NCI-H524 treated with DMSO at 0.1 percent for 48 hours (cell line): ENCODE data around the gene ANKRD27.
"Not testable (repeated sequence)": the region's sequence is repeated elsewhere in the genome, so short reads cannot be mapped to it uniquely, and the experiment has no call there.

Experiments used
- DNase-seq: peaks from one replicate; lab custom pipeline; 2025; lab: John Stamatoyannopoulos, UW

ANKRD27 gene

GRCh38 chr19:32688311-32688710 is 13.3 kb upstream of the ANKRD27 start:
- DNase-seq = no peak

- DNase-seq = no peak
Observed at GRCh38 chr19:32687681-32688080, 12.7 kb upstream of the ANKRD27 start.

GRCh38 chr19:32686847-32687475 is 12.0 kb upstream of the ANKRD27 start:
- no peak for DNase-seq

- no peak for DNase-seq
Observed at GRCh38 chr19:32682317-32682716, 7.3 kb upstream of the ANKRD27 start.

- DNase-seq = no peak
Observed at GRCh38 chr19:32680986-32681385, 6.0 kb upstream of the ANKRD27 start.

GRCh38 chr19:32677657-32678056 is 2.7 kb upstream of the ANKRD27 start:
- DNase-seq = peak; percentile 94

GRCh38 chr19:32676895-32677359 is 1.9 kb upstream of the ANKRD27 start:
- no peak for DNase-seq

- DNase-seq = no peak
Observed at GRCh38 chr19:32676186-32676894, 1.4 kb upstream of the ANKRD27 start.

GRCh38 chr19:32675720-32676185 is 773 bp upstream of the ANKRD27 start, which contains the start of gene RGS9BP:
TSS of gene RGS9BP (plus strand) at chr19:32675848. CDS start at chr19:32676264, 416 bp downstream.
- no peak for DNase-seq

- no peak for DNase-seq
Observed at GRCh38 chr19:32674153-32674930, 638 bp downstream of the ANKRD27 start.

GRCh38 chr19:32673573-32673972 is 1.4 kb downstream of the ANKRD27 start:
- DNase-seq = no peak

- no peak for DNase-seq
Observed at GRCh38 chr19:32672841-32673240, 2.1 kb downstream of the ANKRD27 start.

GRCh38 chr19:32671883-32672593 is 2.9 kb downstream of the ANKRD27 start:
- no peak for DNase-seq

- DNase-seq = no peak
Observed at GRCh38 chr19:32669310-32669709, 5.7 kb downstream of the ANKRD27 start.

- DNase-seq = no peak
Observed at GRCh38 chr19:32666084-32666483, 8.9 kb downstream of the ANKRD27 start.

GRCh38 chr19:32662186-32662585 is 12.8 kb downstream of the ANKRD27 start:
- no peak for DNase-seq

- DNase-seq = no peak
Observed at GRCh38 chr19:32661318-32661717, 13.7 kb downstream of the ANKRD27 start.

GRCh38 chr19:32658527-32658926 is 16.5 kb downstream of the ANKRD27 start:
- DNase-seq = no peak

GRCh38 chr19:32658075-32658474 is 16.9 kb downstream of the ANKRD27 start:
- no peak for DNase-seq

- not testable (repeated sequence) for DNase-seq
Observed at GRCh38 chr19:32656379-32656778, 18.6 kb downstream of the ANKRD27 start.

- DNase-seq = no peak
Observed at GRCh38 chr19:32653599-32653915, 21.4 kb downstream of the ANKRD27 start.
